Fibroblast of pulmonary artery (primary cell): Measurements from ENCODE around the gene FOXP1.

ENCODE experiments used
- DNase-seq: peaks from one replicate; pipeline ENCODE4 v3.0.0-alpha.2; 2010; ENCODE audit warnings: low read depth
- H3K4me3 ChIP-seq: replicated peaks from 2 replicates; pipeline ENCODE4 v1.5.1; 2011; ENCODE audit warnings: low read depth, mild to moderate bottlenecking, control low read depth, low read length, moderate library complexity
- CTCF ChIP-seq: IDR thresholded peaks from 2 replicates; pipeline ENCODE4 v1.5.1; 2011; ENCODE audit warnings: mild to moderate bottlenecking, control low read depth, low read length, inconsistent platforms; ENCODE audit errors: missing control alignments

The FOXP1 gene

GRCh38 chr3:71356265-71356664 is 227.3 kb downstream of the FOXP1 start:
- no peak for TF ChIP-seq CTCF
- H3K4me3 ChIP-seq = no peak overlapping the region
- no peak for DNase-seq

GRCh38 chr3:71355862-71356261 is 227.7 kb downstream of the FOXP1 start:
- no peak for DNase-seq
- no peak overlapping the region for H3K4me3 ChIP-seq
- no peak for TF ChIP-seq CTCF

- no peak for DNase-seq
- TF ChIP-seq CTCF = no peak
- H3K4me3 ChIP-seq = no peak overlapping the region
These were observed 228.5 kb downstream of the FOXP1 start for GRCh38 chr3:71355037-71355436.

- no peak for DNase-seq
- H3K4me3 ChIP-seq = no peak overlapping the region
- no peak for TF ChIP-seq CTCF
These were observed 232.0 kb downstream of the FOXP1 start for GRCh38 chr3:71351403-71352149.

GRCh38 chr3:71350998-71351397 is 232.5 kb downstream of the FOXP1 start:
- no peak for DNase-seq
- TF ChIP-seq CTCF = no peak
- no peak overlapping the region for H3K4me3 ChIP-seq

- DNase-seq = no peak
- H3K4me3 ChIP-seq = no peak overlapping the region
These were observed 234.7 kb downstream of the FOXP1 start for GRCh38 chr3:71348831-71349230.

More at GRCh38 chr3:71348831-71349230, 234.7 kb downstream of the FOXP1 start:
- no peak for TF ChIP-seq CTCF
